NCI-H82 treated with DMSO at 0.1 percent for 48 hours (cell line): Measurements from ENCODE around the gene ONECUT3.

ENCODE experiments used
- DNase-seq: peaks from one replicate; lab custom pipeline; 2025; ENCODE audit not compliant: unreplicated experiment; lab: John Stamatoyannopoulos, UW

ONECUT3 gene

DNA sequence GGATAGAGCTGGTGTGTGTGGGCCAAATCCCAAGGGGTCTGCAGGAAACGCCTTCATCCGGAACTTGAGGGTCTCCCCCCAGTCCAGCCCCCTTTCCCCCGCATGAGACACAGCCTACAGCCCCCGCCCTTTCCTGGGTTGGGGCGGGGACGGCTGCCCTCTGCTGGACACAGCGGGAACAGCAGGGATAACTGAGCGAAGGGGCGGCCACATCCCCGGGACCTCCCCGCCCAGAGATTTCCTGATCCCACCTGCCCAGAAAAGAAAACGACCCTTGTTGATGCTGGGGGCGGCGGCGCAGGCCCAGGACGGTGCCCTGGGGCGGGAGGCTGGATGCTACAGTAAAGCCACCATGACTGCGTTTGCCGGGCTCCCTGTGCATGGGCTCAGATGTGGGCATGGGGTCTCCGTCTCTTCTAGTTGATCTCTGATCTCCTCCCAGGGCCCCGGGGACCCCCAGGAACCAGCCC lies 14.2 kb downstream of the ONECUT3 start:
- no peak for DNase-seq

DNA sequence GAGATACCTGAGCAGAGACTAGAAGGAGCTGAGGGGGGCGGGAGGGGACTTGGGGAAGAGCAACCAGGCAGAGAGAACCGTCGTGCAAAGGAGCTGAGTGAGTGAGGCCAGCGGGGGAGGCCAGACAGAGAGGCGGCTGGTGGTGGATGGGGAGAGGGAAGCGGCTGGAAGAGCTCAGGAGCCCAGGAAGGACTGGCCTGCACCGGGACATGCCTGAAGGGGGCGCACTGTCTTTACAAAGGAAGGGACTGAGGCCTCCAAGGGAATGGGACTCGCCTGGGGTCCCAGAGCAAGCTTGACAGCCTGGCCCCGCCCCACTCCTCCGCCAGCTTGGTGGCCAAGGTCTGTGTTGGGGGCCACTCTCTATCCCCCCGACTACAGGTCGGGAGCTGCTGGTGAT lies 14.9 kb downstream of the ONECUT3 start:
- DNase-seq: no peak

- no peak for DNase-seq
Observed at GRCh38 chr19:1768918-1769644, 15.8 kb downstream of the ONECUT3 start.

DNA sequence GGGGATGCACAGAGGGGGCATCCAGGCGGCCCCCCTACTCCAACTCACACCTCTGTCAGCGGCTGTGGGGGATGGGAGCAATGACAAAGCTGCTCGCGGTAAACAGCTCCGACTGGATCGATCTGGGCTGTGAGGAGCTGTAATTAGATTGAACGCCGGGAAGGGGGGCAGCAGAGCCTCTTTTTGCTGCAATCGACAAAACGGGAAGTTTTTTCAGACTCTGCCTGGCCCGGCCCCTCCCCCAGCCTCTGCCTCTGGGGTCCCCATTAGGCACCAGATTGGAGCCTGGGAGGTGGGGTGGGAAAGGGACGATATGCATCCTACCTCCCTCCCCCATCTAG lies 16.3 kb downstream of the ONECUT3 start:
- DNase-seq: no peak

GRCh38 chr19:1770866-1771576 lies 17.7 kb downstream of the ONECUT3 start:
- DNase-seq: no peak

DNA sequence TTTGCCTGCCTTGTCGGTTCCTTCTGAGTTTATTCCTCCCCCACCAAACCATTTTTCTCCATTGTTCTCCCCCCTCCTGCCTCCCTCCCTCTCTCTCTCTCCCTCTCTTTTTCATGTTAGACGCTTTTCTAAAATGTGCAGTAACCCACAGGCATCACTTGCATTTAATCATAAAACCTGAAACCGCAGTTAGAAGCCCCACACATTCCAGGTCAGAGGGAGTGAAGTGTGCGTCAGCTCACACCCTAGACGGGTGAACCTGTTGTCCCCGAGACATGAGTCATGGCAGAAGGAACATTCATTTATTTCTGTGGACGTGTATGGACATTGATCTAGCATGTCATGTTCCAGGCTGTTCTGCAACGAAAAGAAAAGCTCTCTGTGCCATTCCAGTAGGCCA lies 19.9 kb downstream of the ONECUT3 start:
- no peak for DNase-seq

DNA sequence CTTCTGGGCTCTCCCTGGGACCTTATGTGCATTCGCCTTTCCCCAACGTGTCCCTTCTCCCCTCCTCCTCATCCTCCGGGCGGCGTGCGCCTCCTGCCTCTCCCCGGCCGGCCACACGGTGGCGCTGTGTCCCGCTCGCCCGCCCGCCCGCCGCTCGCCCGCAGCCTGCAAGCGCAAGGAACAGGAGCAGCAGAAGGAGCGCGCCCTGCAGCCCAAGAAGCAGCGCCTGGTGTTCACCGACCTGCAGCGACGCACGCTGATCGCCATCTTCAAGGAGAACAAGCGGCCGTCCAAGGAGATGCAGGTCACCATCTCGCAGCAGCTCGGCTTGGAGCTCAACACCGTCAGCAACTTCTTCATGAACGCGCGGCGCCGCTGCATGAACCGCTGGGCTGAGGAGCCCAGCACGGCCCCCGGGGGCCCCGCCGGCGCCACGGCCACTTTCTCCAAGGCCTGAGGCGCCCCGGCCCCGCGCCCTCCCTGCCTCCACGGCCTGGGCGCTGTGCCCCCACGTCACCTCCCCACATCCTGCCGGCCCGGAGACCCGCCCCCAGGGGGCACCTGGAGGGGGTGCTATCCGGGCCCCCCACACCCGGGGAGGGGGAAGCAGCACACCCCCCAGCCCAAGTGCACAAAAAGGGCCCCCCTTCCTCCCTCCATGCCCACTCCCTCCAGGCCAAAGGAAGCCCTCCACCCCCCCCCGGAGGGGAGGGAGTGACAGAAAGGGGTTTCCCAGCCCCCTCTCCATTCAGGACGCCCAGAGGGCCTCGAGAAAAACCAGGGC lies 21.9 kb downstream of the ONECUT3 start:
- DNase-seq: peak; percentile 48

- DNase-seq: no peak
Observed at GRCh38 chr19:1775951-1776605, 22.8 kb downstream of the ONECUT3 start.

DNA sequence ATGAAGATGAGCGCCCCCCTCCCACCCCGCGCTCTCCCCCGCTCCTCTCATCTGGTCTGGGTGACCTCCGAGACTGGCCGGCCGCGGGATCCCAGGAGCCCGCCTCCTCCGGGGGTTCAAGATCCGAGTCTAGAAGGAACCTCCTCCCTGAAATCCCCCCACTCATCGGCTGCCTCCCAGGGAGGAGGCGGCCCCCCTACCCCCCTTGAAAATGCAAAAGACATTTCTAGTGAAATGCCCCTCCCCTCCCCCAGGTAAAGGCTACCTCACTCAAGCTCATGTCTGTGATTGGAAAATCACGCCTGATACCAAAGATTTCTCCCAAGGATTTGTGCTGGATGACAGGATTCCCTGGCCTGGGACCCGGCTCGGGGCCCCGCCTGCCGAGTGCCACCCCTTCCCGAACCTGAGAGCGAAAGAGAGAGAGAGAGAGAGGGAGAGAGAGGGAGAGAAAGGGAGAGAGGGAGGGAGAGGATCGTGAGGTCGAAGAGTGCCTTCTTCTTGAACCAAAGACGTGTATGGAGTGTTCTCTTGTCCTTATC lies 23.4 kb downstream of the ONECUT3 start:
- no peak for DNase-seq

- no peak for DNase-seq
Observed at GRCh38 chr19:1777149-1777548, 23.8 kb downstream of the ONECUT3 start.

DNA sequence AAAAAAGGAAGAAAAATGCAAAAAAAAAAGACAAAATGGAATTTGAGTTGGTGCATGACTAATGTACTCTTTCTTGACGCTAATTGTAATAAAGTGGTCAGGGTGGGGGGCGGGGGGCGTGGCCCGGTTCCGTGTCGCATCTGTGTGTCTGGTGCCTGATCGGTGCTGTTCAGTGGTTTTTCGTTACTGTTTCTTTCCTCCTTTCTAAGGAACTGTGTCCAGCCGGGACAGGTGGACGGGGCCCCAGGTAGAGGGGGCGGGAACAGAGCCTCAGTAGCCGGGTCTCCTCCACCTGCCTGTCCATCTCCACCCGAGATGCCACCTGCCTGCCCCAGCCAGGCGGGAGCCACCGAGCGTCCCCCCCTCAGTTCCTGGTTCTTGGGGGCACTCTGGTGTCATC lies 26.3 kb downstream of the ONECUT3 start:
- DNase-seq: no peak

GRCh38 chr19:1780272-1780958 lies 27.1 kb downstream of the ONECUT3 start:
- DNase-seq: no peak

- DNase-seq: no peak
Observed at GRCh38 chr19:1782521-1782920, 29.2 kb downstream of the ONECUT3 start.

DNA sequence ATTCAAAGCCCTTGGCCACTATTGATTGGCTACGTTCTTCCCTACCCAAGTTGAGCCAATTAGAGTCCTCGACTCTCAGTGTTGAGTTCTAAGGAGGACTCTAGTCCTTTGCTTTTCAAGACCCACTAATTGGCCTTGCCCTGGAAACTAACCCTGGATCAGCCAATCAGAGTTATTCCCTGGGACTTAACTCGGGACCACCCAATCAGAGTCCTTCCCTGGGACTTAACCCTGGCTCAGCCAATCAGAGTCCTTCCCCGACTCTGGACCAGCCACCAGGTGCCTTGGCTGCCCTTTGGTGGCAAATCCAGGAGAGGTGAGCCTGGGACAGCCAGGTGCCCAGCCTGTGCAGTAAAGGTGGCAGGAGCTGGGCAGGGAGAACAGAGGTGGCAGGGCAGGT lies 30.0 kb downstream of the ONECUT3 start:
- no peak for DNase-seq

DNA sequence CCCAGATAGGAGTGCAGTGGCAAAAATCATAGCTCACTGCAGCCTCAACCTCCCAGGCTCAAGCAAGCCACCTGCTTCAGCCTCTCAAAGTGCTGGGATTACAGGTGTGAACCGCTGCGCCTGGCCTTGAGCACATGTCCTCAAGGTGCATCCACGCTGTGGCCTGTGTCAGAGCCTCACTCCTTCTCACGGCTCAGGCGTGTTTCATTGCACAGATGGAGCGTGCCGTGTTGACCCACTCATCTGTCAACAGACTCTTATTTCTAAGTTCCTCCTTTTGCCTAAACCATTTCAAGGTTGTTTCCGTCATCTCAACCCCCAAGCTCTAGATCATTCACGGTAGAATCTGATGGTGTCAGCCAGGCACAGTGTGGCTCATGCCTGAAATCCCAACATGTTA lies 30.6 kb downstream of the ONECUT3 start:
- DNase-seq: no peak

DNA sequence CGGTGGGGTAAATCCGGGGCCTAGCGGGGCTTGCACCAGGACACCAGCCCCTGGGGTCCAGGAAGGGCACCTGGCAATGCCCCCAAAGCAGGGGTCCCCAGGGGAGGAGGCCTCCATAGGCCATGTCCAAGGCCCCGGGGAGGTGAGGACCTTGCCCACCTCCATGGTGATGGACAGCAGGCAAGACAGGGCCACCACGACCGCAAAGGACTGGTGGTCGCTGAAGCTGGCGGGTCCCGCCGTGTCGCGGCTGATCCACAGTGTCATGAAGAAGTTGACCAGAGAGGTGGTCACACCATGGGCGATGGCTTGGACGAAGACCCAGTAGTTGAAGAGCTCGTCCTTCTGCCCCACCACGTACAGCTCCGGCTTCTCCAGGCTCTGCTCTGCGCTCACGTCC lies 32.0 kb downstream of the ONECUT3 start:
- DNase-seq: no peak

DNA sequence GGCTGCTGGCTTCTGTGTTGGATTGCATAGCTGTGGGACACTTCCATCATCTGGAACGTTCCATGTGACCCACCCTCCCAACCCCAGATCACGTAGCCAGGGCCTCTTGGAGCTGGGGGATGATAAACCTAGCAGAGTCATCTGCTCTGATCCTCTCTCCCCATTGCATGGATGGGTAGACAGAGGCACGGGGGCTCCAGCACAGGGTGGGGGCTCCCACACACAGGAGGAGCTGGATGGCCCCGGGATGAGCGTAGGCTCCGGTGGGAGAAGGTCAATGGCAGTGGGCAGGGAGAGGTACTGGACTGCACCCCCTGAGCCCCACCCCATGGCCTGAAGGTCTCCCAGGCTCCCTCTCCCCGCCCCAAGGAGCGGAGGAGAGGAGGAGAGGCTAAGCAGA lies 33.4 kb downstream of the ONECUT3 start:
- no peak for DNase-seq

GRCh38 chr19:1787116-1787515 lies 33.8 kb downstream of the ONECUT3 start:
- no peak for DNase-seq

- no peak for DNase-seq
Observed at GRCh38 chr19:1789261-1790041, 36.1 kb downstream of the ONECUT3 start.
